ENCODE data around the gene STK32B.
"Not testable (repeated sequence)": the region's sequence is repeated elsewhere in the genome, so short reads cannot be mapped to it uniquely, and the experiment has no call there.

The STK32B gene

GRCh38 chr4:5412751-5413150, 361.5 kb downstream of the STK32B start:
- Mint-ChIP-seq H3K4me1 (peaks cover 11 to 30% of the 10 kb centered on the region in 2 donors), H3K4me3 (no peak overlapping the region), H3K27ac (no peak overlapping the region), H3K27me3 (no peaks in the 10 kb centered on the region), H3K9me3 (peaks cover 4 to 9% of the 10 kb centered on the region in 2 donors), H3K36me3 (peaks cover 0 to 1% of the 10 kb centered on the region in 2 donors)
- DNase-seq (no peak), ATAC-seq (replicated peaks) (no peak)

- no peak overlapping the region for H3K4me3 Mint-ChIP-seq
- H3K36me3 Mint-ChIP-seq, result peaks cover 0 to 6% of the 10 kb centered on the region in 2 donors
- DNase-seq, result no peak
- peak; percentile 84 to 89 for ATAC-seq (replicated peaks)
- H3K4me1 Mint-ChIP-seq, result peaks cover 11 to 35% of the 10 kb centered on the region in 2 donors
- peaks cover 10 to 11% of the 10 kb centered on the region in 2 donors for H3K9me3 Mint-ChIP-seq
- H3K27ac Mint-ChIP-seq, result no peak overlapping the region
- no peaks in the 10 kb centered on the region for H3K27me3 Mint-ChIP-seq
Observed at GRCh38 chr4:5416637-5417036, 365.4 kb downstream of the STK32B start.

GRCh38 chr4:5420266-5420665, 369.0 kb downstream of the STK32B start:
- Mint-ChIP-seq H3K4me3 (no peak overlapping the region), H3K4me1 (peaks cover 6 to 26% of the 10 kb centered on the region in 2 donors), H3K27ac (no peak overlapping the region), H3K36me3 (peaks cover 0 to 6% of the 10 kb centered on the region in 2 donors), H3K9me3 (peaks cover 10 to 11% of the 10 kb centered on the region in 2 donors), H3K27me3 (no peaks in the 10 kb centered on the region)
- DNase-seq, result no peak
- ATAC-seq (replicated peaks), result no peak

- ATAC-seq (replicated peaks), result no peak
- Mint-ChIP-seq H3K27me3 (no peaks in the 10 kb centered on the region), H3K4me1 (peaks cover 3 to 15% of the 10 kb centered on the region in 2 donors), H3K36me3 (peaks cover 0 to 6% of the 10 kb centered on the region in 2 donors), H3K4me3 (no peak overlapping the region), H3K27ac (no peak overlapping the region), H3K9me3 (peaks cover 8 to 10% of the 10 kb centered on the region in 2 donors)
- DNase-seq, result no peak
Observed at GRCh38 chr4:5421416-5421815, 370.1 kb downstream of the STK32B start.

- DNase-seq (no peak), ATAC-seq (replicated peaks) (no peak)
- Mint-ChIP-seq H3K27me3 (no peaks in the 10 kb centered on the region), H3K4me1 (peaks cover 0 to 8% of the 10 kb centered on the region in 2 donors), H3K27ac (no peak overlapping the region), H3K9me3 (peaks cover 7 to 8% of the 10 kb centered on the region in 2 donors), H3K4me3 (no peak overlapping the region), H3K36me3 (peaks cover 0 to 6% of the 10 kb centered on the region in 2 donors)
Observed at GRCh38 chr4:5422195-5422594, 370.9 kb downstream of the STK32B start.

- peaks cover 0 to 5% of the 10 kb centered on the region in 2 donors for H3K4me1 Mint-ChIP-seq
- no peak overlapping the region for H3K4me3 Mint-ChIP-seq
- ATAC-seq (replicated peaks), result no peak
- H3K27ac Mint-ChIP-seq, result no peak overlapping the region
- peaks cover 0 to 7% of the 10 kb centered on the region in 2 donors for H3K9me3 Mint-ChIP-seq
- peaks cover 0 to 6% of the 10 kb centered on the region in 2 donors for H3K36me3 Mint-ChIP-seq
- no peaks in the 10 kb centered on the region for H3K27me3 Mint-ChIP-seq
- DNase-seq, result no peak
Observed at GRCh38 chr4:5423670-5424069, 372.4 kb downstream of the STK32B start.

GRCh38 chr4:5424211-5424610, 372.9 kb downstream of the STK32B start:
- DNase-seq (no peak), ATAC-seq (replicated peaks) (no peak)
- no peak overlapping the region for H3K27ac Mint-ChIP-seq
- H3K9me3 Mint-ChIP-seq, result peaks cover 0 to 10% of the 10 kb centered on the region in 2 donors
- no peak overlapping the region for H3K4me3 Mint-ChIP-seq
- H3K36me3 Mint-ChIP-seq, result peaks cover 0 to 6% of the 10 kb centered on the region in 2 donors
- H3K4me1 Mint-ChIP-seq, result peaks cover 0 to 5% of the 10 kb centered on the region in 2 donors
- no peaks in the 10 kb centered on the region for H3K27me3 Mint-ChIP-seq

GRCh38 chr4:5424901-5425300, 373.6 kb downstream of the STK32B start:
- DNase-seq (no peak), ATAC-seq (replicated peaks) (no peak)
- H3K4me3 Mint-ChIP-seq, result no peak overlapping the region
- no peaks in the 10 kb centered on the region for H3K27me3 Mint-ChIP-seq
- H3K4me1 Mint-ChIP-seq, result peaks cover 0 to 5% of the 10 kb centered on the region in 2 donors
- no peak overlapping the region for H3K27ac Mint-ChIP-seq
- peaks cover 2 to 9% of the 10 kb centered on the region in 2 donors for H3K9me3 Mint-ChIP-seq
- peaks cover under 1 to 6% of the 10 kb centered on the region in 2 donors for H3K36me3 Mint-ChIP-seq

GRCh38 chr4:5429747-5430146, 378.5 kb downstream of the STK32B start:
- Mint-ChIP-seq H3K27me3 (no peaks in the 10 kb centered on the region), H3K4me3 (no peak overlapping the region), H3K4me1 (no peaks in the 10 kb centered on the region), H3K36me3 (peaks cover 0 to 4% of the 10 kb centered on the region in 2 donors), H3K9me3 (peaks cover 8 to 13% of the 10 kb centered on the region in 2 donors), H3K27ac (no peak overlapping the region)
- ATAC-seq (replicated peaks) (no peak), DNase-seq (no peak)

- Mint-ChIP-seq H3K27ac (no peak overlapping the region), H3K9me3 (peaks cover 10 to 13% of the 10 kb centered on the region in 2 donors), H3K36me3 (peaks cover 0 to 4% of the 10 kb centered on the region in 2 donors), H3K27me3 (no peaks in the 10 kb centered on the region), H3K4me1 (no peaks in the 10 kb centered on the region), H3K4me3 (no peak overlapping the region)
- ATAC-seq (replicated peaks), result no peak
- DNase-seq, result no peak
Observed at GRCh38 chr4:5433196-5433595, 381.9 kb downstream of the STK32B start.

- Mint-ChIP-seq H3K9me3 (peaks cover 7% of the 10 kb centered on the region in 2 donors), H3K4me1 (no peaks in the 10 kb centered on the region), H3K27ac (no peak overlapping the region), H3K36me3 (peaks cover 0 to under 1% of the 10 kb centered on the region in 2 donors), H3K27me3 (no peaks in the 10 kb centered on the region), H3K4me3 (no peak overlapping the region)
- ATAC-seq (replicated peaks) (no peak), DNase-seq (no peak)
Observed at GRCh38 chr4:5435201-5435600, 383.9 kb downstream of the STK32B start.

GRCh38 chr4:5435823-5436222, 384.5 kb downstream of the STK32B start:
- Mint-ChIP-seq H3K36me3 (no peaks in the 10 kb centered on the region), H3K27me3 (no peaks in the 10 kb centered on the region), H3K4me1 (no peaks in the 10 kb centered on the region), H3K9me3 (peaks cover 3 to 4% of the 10 kb centered on the region in 2 donors), H3K4me3 (no peak overlapping the region), H3K27ac (no peak overlapping the region)
- ATAC-seq (replicated peaks), result no peak
- DNase-seq, result no peak

GRCh38 chr4:5443976-5444802, 392.9 kb downstream of the STK32B start:
- DNase-seq; H3K9me3 Mint-ChIP-seq; H3K4me3 Mint-ChIP-seq; H3K36me3 Mint-ChIP-seq; H3K27me3 Mint-ChIP-seq; H3K4me1 Mint-ChIP-seq; ATAC-seq (replicated peaks); H3K27ac Mint-ChIP-seq: not testable (repeated sequence)

GRCh38 chr4:5444918-5445517, 393.7 kb downstream of the STK32B start:
- no peak for DNase-seq
- no peaks in the 10 kb centered on the region for H3K4me1 Mint-ChIP-seq
- H3K9me3 Mint-ChIP-seq, result peaks cover 0 to 2% of the 10 kb centered on the region in 2 donors
- no peak overlapping the region for H3K4me3 Mint-ChIP-seq
- no peaks in the 10 kb centered on the region for H3K36me3 Mint-ChIP-seq
- H3K27me3 Mint-ChIP-seq, result no peaks in the 10 kb centered on the region
- H3K27ac Mint-ChIP-seq, result no peak overlapping the region
- no peak for ATAC-seq (replicated peaks)

Measured in stimulated activated naive B cell treated with anti-CD40 and anti-IgM and Interleukin-4, amounts not matched to agents 10 μg/mL and 1 μg/mL and 100 μg/mL, for 72 hours (primary cell).